Fibroblast of pulmonary artery (primary cell): Measurements from ENCODE around the gene DUOX1.

Source experiments
- DNase-seq: peaks from one replicate; pipeline ENCODE4 v3.0.0-alpha.2; 2010; ENCODE audit warnings: low read depth
- H3K4me3 ChIP-seq: replicated peaks from 2 replicates; pipeline ENCODE4 v1.5.1; 2011; ENCODE audit warnings: low read depth, mild to moderate bottlenecking, control low read depth, low read length, moderate library complexity
- TF ChIP-seq, protein P1 (sequence below): IDR thresholded peaks from 2 replicates; pipeline ENCODE4 v1.5.1; 2011; ENCODE audit warnings: mild to moderate bottlenecking, control low read depth, low read length, inconsistent platforms; ENCODE audit errors: missing control alignments

The DUOX1 gene

DNA sequence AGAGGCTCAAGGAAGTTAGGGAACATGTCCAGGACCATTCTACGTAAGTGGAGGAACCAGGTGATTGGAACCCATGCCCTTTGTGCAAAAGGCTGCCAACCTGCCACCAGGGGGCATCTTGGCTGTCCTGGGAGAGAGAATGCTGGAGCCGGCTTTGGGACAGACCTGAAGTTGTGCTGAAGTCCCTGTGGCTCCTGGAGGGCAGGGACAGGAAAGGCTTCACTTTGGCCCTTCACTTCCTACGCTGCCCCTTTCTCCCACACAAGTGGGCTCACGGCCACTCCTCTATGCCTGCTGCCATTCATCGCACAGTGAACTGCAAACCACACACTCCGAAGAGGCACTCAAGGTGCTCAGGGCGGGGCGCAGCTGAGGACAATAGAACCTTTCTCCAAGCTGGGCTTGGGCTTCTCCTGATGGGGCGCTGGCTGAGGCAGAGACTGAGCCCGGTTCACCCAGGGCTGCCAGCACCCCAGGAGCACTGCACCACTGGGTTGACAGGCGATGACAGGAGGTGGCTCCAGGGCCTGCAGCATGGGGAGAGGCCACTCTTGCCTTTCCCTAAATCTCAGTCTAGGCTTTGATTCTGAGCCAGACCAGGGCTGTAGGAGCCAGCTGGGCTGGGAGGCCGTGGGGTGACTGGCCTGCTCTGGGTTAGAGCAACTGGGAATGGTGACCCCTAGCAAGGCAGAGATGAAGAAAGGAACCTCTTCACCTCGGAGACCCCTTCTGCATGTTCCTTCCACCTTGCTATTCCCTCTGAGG lies 49.6 kb downstream of the DUOX1 start:
- no peak overlapping the region for H3K4me3 ChIP-seq
- TF ChIP-seq, protein P1, sequence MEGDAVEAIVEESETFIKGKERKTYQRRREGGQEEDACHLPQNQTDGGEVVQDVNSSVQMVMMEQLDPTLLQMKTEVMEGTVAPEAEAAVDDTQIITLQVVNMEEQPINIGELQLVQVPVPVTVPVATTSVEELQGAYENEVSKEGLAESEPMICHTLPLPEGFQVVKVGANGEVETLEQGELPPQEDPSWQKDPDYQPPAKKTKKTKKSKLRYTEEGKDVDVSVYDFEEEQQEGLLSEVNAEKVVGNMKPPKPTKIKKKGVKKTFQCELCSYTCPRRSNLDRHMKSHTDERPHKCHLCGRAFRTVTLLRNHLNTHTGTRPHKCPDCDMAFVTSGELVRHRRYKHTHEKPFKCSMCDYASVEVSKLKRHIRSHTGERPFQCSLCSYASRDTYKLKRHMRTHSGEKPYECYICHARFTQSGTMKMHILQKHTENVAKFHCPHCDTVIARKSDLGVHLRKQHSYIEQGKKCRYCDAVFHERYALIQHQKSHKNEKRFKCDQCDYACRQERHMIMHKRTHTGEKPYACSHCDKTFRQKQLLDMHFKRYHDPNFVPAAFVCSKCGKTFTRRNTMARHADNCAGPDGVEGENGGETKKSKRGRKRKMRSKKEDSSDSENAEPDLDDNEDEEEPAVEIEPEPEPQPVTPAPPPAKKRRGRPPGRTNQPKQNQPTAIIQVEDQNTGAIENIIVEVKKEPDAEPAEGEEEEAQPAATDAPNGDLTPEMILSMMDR, result peak; percentile 49
- DNase-seq, result no peak

DNA sequence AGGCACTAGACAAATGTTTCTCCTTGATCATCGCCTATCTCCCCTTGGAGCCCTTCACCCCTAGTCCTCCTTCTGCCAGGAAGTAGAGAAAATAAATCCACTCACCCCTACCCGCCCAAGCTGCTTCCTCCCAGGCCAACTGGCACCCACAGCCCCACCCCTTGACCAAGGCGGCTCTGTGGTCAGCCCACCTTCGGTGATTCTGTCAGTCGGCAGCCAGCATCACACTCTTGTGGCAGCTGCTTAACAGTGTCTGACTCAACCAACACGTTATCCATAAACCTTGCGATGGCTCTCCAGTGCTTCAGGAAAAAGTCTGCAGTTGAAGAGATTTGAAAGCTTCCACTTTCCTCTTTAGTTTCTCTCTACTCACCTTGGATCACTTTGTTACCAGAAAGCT lies 50.4 kb downstream of the DUOX1 start:
- TF ChIP-seq, protein P1, result no peak
- H3K4me3 ChIP-seq, result no peak overlapping the region
- no peak for DNase-seq

DNA sequence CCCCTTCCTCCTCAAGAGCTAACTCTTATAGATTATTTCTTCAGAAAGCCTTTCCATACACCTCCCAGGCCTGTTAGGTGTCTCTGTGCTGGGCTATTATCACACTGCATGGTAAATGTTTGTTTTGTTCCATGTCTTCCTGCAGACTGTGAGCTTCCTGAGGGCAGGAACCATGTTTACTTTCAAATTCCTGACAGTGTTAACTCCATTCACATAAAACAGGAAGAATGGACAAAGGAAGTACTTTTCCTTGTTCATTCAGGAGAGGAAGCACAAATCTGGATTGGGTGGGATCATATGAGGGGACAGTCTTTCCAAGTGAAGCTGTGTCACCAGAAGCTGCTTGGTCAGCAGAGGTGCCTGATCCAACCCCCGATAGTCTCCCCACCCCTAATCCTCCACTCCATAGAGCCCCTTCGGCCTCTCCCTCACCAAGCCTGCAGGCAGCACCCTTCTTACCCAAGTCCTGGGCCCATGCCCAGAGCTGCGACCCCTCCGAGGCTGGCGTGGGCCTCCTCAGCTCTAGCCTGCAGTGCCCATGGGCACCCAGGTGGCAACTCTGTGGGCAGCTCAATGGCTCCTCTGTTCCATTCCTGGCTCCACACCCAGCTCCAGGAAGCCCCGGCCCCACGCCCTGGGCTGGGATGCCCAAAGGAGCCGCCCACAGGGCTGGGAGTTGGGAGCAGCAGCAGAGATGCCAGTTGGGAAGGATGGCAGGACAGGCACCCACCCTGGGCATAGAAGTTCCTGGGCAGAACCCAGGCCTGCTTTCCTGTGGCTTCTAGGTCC lies 51.0 kb downstream of the DUOX1 start:
- TF ChIP-seq, protein P1, result no peak
- no peak for DNase-seq
- H3K4me3 ChIP-seq, result no peak overlapping the region

DNA sequence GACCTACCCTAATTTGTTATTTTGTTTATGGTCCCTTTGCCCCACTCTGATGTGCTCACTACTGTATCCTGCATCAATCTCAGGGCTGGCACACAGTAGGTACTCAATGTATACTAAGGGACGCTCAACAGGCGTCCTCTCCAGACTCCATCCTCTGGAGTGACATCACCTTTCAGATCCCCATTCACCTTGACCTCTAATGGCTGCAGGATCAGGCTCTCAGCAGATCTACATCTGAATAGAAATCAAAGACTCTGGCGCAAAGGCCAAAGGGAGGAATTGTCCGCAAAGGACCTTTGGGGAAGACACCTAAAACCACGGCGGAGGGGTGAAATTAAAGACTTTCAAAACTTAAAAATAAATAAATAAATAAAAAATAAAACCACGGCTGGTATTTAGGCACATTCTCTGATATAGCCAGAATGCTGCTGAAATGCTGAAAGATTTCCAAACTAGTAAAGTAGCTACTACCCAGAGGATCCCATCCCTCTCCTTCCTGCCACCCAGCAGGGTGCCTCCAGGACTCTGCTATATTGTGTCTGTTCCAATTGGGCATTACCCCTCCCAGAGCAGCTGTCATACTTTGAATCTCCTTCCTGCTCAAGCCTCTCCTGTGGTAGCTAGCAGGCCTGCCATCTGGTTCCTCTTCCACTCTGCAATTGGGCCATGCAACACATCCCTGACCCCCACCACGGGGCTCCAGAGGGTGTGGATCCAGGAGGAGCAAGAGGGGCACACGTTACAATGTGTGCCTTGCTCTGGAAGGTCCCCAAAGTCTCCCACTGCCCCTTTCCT lies 51.9 kb downstream of the DUOX1 start:
- H3K4me3 ChIP-seq, result no peak overlapping the region
- DNase-seq, result no peak
- TF ChIP-seq, protein P1, result no peak

DNA sequence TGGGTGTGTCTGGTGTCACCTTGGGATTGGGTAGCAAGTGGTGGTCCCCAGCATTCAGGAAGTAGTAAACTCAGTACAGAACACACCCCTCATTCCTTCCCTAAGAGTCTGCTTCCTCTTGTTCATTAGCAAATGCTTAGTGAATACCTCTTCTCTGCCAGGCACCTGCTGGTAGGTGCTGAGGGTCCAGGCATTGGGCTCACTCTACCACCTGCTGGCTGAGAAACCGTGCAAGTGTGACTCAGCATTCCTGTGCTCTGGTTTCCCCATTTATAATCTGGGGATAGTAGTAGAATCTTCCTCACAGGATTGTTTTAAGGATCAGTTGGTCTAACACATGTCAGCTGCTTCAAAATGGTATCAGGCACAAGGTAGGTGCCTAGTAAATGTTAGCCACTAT lies 53.2 kb downstream of the DUOX1 start:
- H3K4me3 ChIP-seq, result no peak overlapping the region
- TF ChIP-seq, protein P1, result no peak
- no peak for DNase-seq

DNA sequence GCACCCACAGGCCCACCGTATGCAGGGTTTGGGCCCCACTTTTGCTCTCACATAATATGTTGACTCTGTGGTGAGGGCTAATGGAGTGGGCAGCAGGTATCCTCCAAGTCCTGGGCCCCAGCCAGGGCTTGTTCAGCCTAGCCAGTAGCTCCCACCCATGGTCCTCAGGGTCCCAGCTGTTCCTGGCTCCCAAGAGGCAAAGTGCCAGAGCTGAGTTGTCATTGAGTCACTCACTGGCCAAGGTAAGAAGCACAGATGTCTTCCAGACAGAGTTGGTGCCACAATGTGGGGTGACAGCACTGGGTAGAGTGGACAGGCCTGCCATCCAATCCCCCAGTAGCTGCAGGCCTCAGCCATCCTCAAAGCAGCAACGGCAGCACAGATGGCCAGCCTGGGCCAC lies 53.7 kb downstream of the DUOX1 start:
- TF ChIP-seq, protein P1, result no peak
- no peak overlapping the region for H3K4me3 ChIP-seq

More for the DNA sequence above, 53.7 kb downstream of the DUOX1 start:
- no peak for DNase-seq
